HCT116 (cell line): Measurements from ENCODE around the gene PARP14. TPM values are rescaled to one million over a fixed set of nuclear protein-coding genes. Genes with fewer than 3 reads are reported as not detected.

Source experiments
- ATAC-seq: fragments of 200-7000 bp; cut with Tn5 transposase; 2 replicates; pipeline ENCODE4 v1.9.1; 2020; ENCODE audit warnings: mild to moderate bottlenecking, moderate library complexity
- BruUV-seq: library from RNA; stranded (reverse); fragments of 400-500 nt; replicated peaks from 2 replicates; lab custom pipeline; 2021; lab: Mats Ljungman, UMichigan
- CTCF ChIA-PET: fragments of 300-600 bp; sonication (Branson Sonifier 250); formaldehyde crosslinking; loops from one replicate; lab custom pipeline; 2021; ENCODE audit warnings: antibody characterized with exemption; lab: Charles Lee
- POLR2A ChIA-PET: fragments of 300-600, 350-600 bp; sonication (Branson Sonifier 250); formaldehyde crosslinking; loops from one replicate; lab custom pipeline; 2021; ENCODE audit warnings: antibody characterized with exemption; lab: Charles Lee
- RAD21 ChIA-PET, 2 experiments: fragments of 300-600 bp; sonication (Branson Sonifier 250); formaldehyde crosslinking; loops; one replicate each; lab custom pipeline; 2023; ENCODE audit warnings: low total read pairs in 2 of 2; ENCODE audit not compliant: uncharacterized antibody in 2 of 2, unreplicated experiment in 2 of 2, low non-redundant PET in 1 of 2; lab: Charles Lee
- DNase-seq: peaks from one replicate; pipeline ENCODE4 v3.0.0-alpha.2; 2010; ENCODE audit warnings: low read depth, low spot score
- H2AFZ ChIP-seq: fragments of 200-600 bp; shearing (Covaris generic), sonication (generic); 2 replicates; pipeline ENCODE4 v1.6.1; 2017; ENCODE audit warnings: low read depth, mixed run types, mixed read lengths, antibody characterized with exemption, low read length; ENCODE audit not compliant: poor library complexity, severe bottlenecking
- H3K27ac ChIP-seq: 2 replicates; pipeline ENCODE4 v1.5.1; 2012; ENCODE audit warnings: low read depth, low read length
- H3K27me3 ChIP-seq: fragments of 200-600 bp; sonication (generic); 2 replicates; pipeline ENCODE4 v1.6.1; 2016; ENCODE audit warnings: mixed run types, low read length, mixed read lengths; ENCODE audit not compliant: insufficient read depth
- H3K36me3 ChIP-seq, 2 experiments: fragments of 200-500 bp in 1 of 2; fragments of 200-600 bp in 1 of 2; sonication (Bioruptor generic) in 1 of 2; sonication (generic) in 1 of 2; 2 replicates each; pipeline versions ENCODE4 v1.5.1 to v1.6.1; 2014 to 2016; ENCODE audit warnings: low read length in 2 of 2, inconsistent platforms in 1 of 2, mixed read lengths in 1 of 2, mixed run types in 1 of 2; ENCODE audit not compliant: insufficient read depth in 2 of 2, control insufficient read depth in 1 of 2
- H3K4me1 ChIP-seq, 2 experiments: fragments of 200-600 bp in 1 of 2; sonication (generic) in 1 of 2; 2 replicates each; pipeline versions ENCODE4 v1.5.1 to v1.6.1; 2012 to 2017; ENCODE audit warnings: low read length in 2 of 2, inconsistent platforms in 1 of 2, mild to moderate bottlenecking in 1 of 2, mixed read lengths in 1 of 2, mixed run types in 1 of 2, moderate library complexity in 1 of 2; ENCODE audit not compliant: insufficient read depth in 2 of 2, control insufficient read depth in 1 of 2
- H3K4me2 ChIP-seq: fragments of 200-600 bp; sonication (generic); 2 replicates; pipeline ENCODE4 v1.6.1; 2017; ENCODE audit warnings: mixed run types, low read length, mixed read lengths
- H3K4me3 ChIP-seq, 2 experiments: fragments of 200-600 bp in 1 of 2; sonication (generic) in 1 of 2; replicated peaks in 1 of 2; 2 replicates each; pipeline ENCODE4 v1.5.1; 2011 to 2016; ENCODE audit warnings: low read length in 2 of 2, control low read depth in 1 of 2, low read depth in 1 of 2, mild to moderate bottlenecking in 1 of 2, mixed read lengths in 1 of 2, mixed run types in 1 of 2
- H3K79me2 ChIP-seq: fragments of 200-600 bp; sonication (generic); 2 replicates; pipeline ENCODE4 v1.6.1; 2017; ENCODE audit warnings: mild to moderate bottlenecking, mixed run types, low read length, moderate library complexity, mixed read lengths; ENCODE audit not compliant: insufficient read depth
- H3K9ac ChIP-seq: fragments of 200-600 bp; sonication (generic); 2 replicates; pipeline ENCODE4 v1.6.1; 2016; ENCODE audit warnings: low read length, mixed read lengths
- H3K9me2 ChIP-seq: fragments of 200-600 bp; sonication (generic), shearing (Covaris generic); 2 replicates; pipeline ENCODE4 v1.6.1; 2017; ENCODE audit warnings: mixed run types, mild to moderate bottlenecking, moderate library complexity; ENCODE audit not compliant: insufficient read depth
- H3K9me3 ChIP-seq, 2 experiments: fragments of 200-500 bp in 1 of 2; fragments of 200-600 bp in 1 of 2; sonication (Bioruptor generic) in 1 of 2; sonication (generic) in 1 of 2; 2 replicates each; pipeline ENCODE4 v1.6.1; 2014 to 2017; ENCODE audit warnings: low read length in 2 of 2, mixed read lengths in 2 of 2, inconsistent platforms in 1 of 2, low read depth in 1 of 2, mild to moderate bottlenecking in 1 of 2, mixed run types in 1 of 2, moderate library complexity in 1 of 2; ENCODE audit not compliant: control insufficient read depth in 1 of 2, insufficient read depth in 1 of 2
- H4K20me1 ChIP-seq: fragments of 200-600 bp; sonication (generic), shearing (Covaris generic); 2 replicates; pipeline ENCODE4 v1.6.1; 2017; ENCODE audit warnings: mixed run types, mild to moderate bottlenecking, moderate library complexity; ENCODE audit not compliant: insufficient read depth
- CBX3 ChIP-seq: IDR thresholded peaks from 2 replicates; pipeline ENCODE4 v1.6.1; 2012; ENCODE audit warnings: low read depth
- CEBPB ChIP-seq: IDR thresholded peaks from 2 replicates; pipeline ENCODE4 v1.6.1; 2012; ENCODE audit warnings: low read depth
- ELF1 ChIP-seq: IDR thresholded peaks from 2 replicates; pipeline ENCODE4 v1.6.1; 2012; ENCODE audit warnings: low read depth, borderline replicate concordance
- EZH2 ChIP-seq: fragments of 200-600 bp; sonication (generic); IDR thresholded peaks from 2 replicates; pipeline ENCODE4 v1.6.1; 2017; ENCODE audit warnings: antibody characterized with exemption, mixed run types
- FOSL1 ChIP-seq: IDR thresholded peaks from 2 replicates; pipeline ENCODE4 v1.6.1; 2012; ENCODE audit warnings: low read depth
- JUND ChIP-seq: IDR thresholded peaks from 2 replicates; pipeline ENCODE4 v1.6.1; 2012
- POLR2A ChIP-seq: IDR thresholded peaks from 2 replicates; pipeline ENCODE4 v1.7.0; 2011; ENCODE audit warnings: borderline replicate concordance; ENCODE audit not compliant: insufficient read depth, insufficient read length; ENCODE audit errors: extremely low read depth
- POLR2AphosphoS5 ChIP-seq: IDR thresholded peaks from 2 replicates; pipeline ENCODE4 v1.6.1; 2011; ENCODE audit warnings: mild to moderate bottlenecking, low read depth, low read length, moderate library complexity
- RAD21 ChIP-seq: IDR thresholded peaks from 2 replicates; pipeline ENCODE4 v1.6.1; 2012; ENCODE audit warnings: low read depth, mild to moderate bottlenecking
- REST ChIP-seq: IDR thresholded peaks from 2 replicates; pipeline ENCODE4 v1.6.1; 2012; ENCODE audit warnings: low read depth
- SP1 ChIP-seq: IDR thresholded peaks from 2 replicates; pipeline ENCODE4 v1.6.1; 2012; ENCODE audit warnings: low read depth
- SRF ChIP-seq: IDR thresholded peaks from 2 replicates; pipeline ENCODE4 v1.6.1; 2012; ENCODE audit warnings: low read depth
- YY1 ChIP-seq: IDR thresholded peaks from 2 replicates; pipeline ENCODE4 v1.6.1; 2011; ENCODE audit warnings: low read length, low read depth, moderate library complexity, mild to moderate bottlenecking; ENCODE audit not compliant: insufficient replicate concordance; ENCODE audit errors: extremely low read depth
- ZFX ChIP-seq: fragments of 450-650 bp; IDR thresholded peaks from 2 replicates; pipeline ENCODE4 v1.6.1; 2017
- ZNF274 ChIP-seq: fragments of 200-500 bp; sonication (Bioruptor generic); IDR thresholded peaks from 2 replicates; pipeline ENCODE4 v1.6.1; 2014; ENCODE audit warnings: mild to moderate bottlenecking, low read depth, low read length, inconsistent platforms
- intact Hi-C: fragments of 100-400 bp; cut with micrococcal nuclease; formaldehyde crosslinking; loops from 2 replicates; pipeline ENCODE4 v1.10.0; 2022
- total RNA-seq: library from RNA; stranded (reverse); gene quantifications from one replicate; pipeline ENCODE4 v1.2.1, GENCODE V29; 2021; ENCODE audit not compliant: unreplicated experiment
- TF ChIP-seq, protein P1 (sequence below), 3 experiments: fragments of 200-600 bp in 1 of 3; sonication (generic) in 1 of 3; IDR thresholded peaks in 2 of 3; conservative IDR thresholded peaks in 1 of 3; 2 replicates each; pipeline ENCODE4 v1.5.1; 2012 to 2017; ENCODE audit warnings: low read depth in 2 of 3, low read length in 2 of 3, antibody characterized with exemption in 1 of 3, borderline replicate concordance in 1 of 3, control low read depth in 1 of 3, mild to moderate bottlenecking in 1 of 3, mixed read lengths in 1 of 3, mixed run types in 1 of 3, moderate library complexity in 1 of 3; ENCODE audit not compliant: insufficient read depth in 1 of 3

Gene PARP14
- total RNA-seq, 1 experiment from 2014 or later = 12.2 TPM

GRCh38 chr3:122716667-122717066 is 36.0 kb downstream of the PARP14 start (continued):
- TF ChIP-seq REST = no peak
- TF ChIP-seq FOSL1 = no peak
- TF ChIP-seq CBX3 = no peak
- no peak for TF ChIP-seq JUND
- no peak for TF ChIP-seq EZH2
- TF ChIP-seq RAD21 = no peak
- no peak for TF ChIP-seq CEBPB
- TF ChIP-seq YY1 = no peak
- TF ChIP-seq ELF1 = no peak
- TF ChIP-seq, all 23 proteins: peak for 0

DNA sequence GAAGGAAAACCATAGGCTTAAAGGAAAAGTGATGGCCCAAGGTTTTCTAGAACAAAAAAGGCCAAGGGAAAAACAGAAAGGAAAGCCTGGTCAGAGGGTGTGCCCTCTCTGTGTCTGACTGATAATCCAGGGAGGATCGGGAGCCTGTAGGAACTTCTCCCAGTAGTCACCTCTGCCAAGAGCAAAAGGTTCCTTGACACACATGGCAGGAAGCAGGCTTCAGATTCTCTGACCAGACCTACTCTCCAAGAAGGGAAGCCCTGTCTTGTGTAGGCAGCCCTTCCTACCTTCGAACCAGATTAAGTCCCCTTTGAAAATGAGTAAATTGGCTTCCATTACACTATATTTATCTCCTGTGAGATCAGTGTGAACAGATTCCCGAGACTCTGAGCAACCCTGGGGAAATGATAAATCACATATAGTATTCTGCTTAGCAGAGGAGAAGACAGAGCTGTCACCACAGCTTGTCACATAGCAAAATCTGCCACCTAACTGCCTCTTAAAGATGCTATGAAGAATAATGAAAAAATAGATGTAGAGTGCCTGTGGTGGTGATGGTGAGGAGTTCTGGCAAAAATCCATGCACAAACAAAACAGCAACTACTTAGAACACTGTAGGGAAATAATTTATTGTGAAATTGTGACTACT is 38.8 kb downstream of the PARP14 start:
- RAD21 ChIA-PET = no interaction called here
- no peaks in the 10 kb centered on the region for H3K79me2 ChIP-seq
- no peaks in the 10 kb centered on the region for H4K20me1 ChIP-seq
- no peak overlapping the region for H2AFZ ChIP-seq
- BruUV-seq = no TSS peak
- no peak overlapping the region for H3K4me3 ChIP-seq
- ATAC-seq = no peak
- no peak for DNase-seq
- 0 out of 4 replicates have a peak, but pooled peaks cover 0 to 3% of the 10 kb centered on the region in 2 experiments for H3K36me3 ChIP-seq
- H3K4me2 ChIP-seq = no peak overlapping the region
- H3K27me3 ChIP-seq = no peaks in the 10 kb centered on the region
- no peaks in the 10 kb centered on the region for H3K4me1 ChIP-seq
- H3K9ac ChIP-seq = no peak overlapping the region
- H3K9me3 ChIP-seq = no peaks in the 10 kb centered on the region
- H3K9me2 ChIP-seq = no peaks in the 10 kb centered on the region
- intact Hi-C loops = no loop called here
- POLR2A ChIA-PET = no interaction called here
- no peak overlapping the region for H3K27ac ChIP-seq
- CTCF ChIA-PET = no interaction called here
- no peak for TF ChIP-seq REST
- TF ChIP-seq EZH2 = no peak
- no peak for TF ChIP-seq CEBPB
- TF ChIP-seq SP1 = no peak
- no peak for TF ChIP-seq FOSL1
- TF ChIP-seq ZNF274 = no peak
- no peak for TF ChIP-seq POLR2A
- no peak for TF ChIP-seq SRF
- TF ChIP-seq POLR2AphosphoS5 = no peak
- no peak for TF ChIP-seq ELF1
- TF ChIP-seq, protein P1, sequence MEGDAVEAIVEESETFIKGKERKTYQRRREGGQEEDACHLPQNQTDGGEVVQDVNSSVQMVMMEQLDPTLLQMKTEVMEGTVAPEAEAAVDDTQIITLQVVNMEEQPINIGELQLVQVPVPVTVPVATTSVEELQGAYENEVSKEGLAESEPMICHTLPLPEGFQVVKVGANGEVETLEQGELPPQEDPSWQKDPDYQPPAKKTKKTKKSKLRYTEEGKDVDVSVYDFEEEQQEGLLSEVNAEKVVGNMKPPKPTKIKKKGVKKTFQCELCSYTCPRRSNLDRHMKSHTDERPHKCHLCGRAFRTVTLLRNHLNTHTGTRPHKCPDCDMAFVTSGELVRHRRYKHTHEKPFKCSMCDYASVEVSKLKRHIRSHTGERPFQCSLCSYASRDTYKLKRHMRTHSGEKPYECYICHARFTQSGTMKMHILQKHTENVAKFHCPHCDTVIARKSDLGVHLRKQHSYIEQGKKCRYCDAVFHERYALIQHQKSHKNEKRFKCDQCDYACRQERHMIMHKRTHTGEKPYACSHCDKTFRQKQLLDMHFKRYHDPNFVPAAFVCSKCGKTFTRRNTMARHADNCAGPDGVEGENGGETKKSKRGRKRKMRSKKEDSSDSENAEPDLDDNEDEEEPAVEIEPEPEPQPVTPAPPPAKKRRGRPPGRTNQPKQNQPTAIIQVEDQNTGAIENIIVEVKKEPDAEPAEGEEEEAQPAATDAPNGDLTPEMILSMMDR (IDR thresholded peaks at IDR 0.05 in 2 of 3, conservative IDR thresholded peaks at IDR 0.05 in 1 of 3; ENCODE audit: borderline replicate concordance in 1 of 3, insufficient read depth in 1 of 3, low read depth in 2 of 3, low read length in 2 of 3) = no peak
- TF ChIP-seq ZFX = no peak
